GM12891 (cell line): ENCODE measurements around the gene MRPS2.

Experiments used
- POLR2A ChIP-seq: IDR thresholded peaks from 2 replicates; pipeline ENCODE4 v1.6.1; 2011; ENCODE audit warnings: low read depth, low read length, control low read depth
- POLR2AphosphoS5 ChIP-seq: IDR thresholded peaks from 2 replicates; pipeline ENCODE4 v1.6.1; 2011; ENCODE audit warnings: low read depth, low read length, control low read depth

DNA sequence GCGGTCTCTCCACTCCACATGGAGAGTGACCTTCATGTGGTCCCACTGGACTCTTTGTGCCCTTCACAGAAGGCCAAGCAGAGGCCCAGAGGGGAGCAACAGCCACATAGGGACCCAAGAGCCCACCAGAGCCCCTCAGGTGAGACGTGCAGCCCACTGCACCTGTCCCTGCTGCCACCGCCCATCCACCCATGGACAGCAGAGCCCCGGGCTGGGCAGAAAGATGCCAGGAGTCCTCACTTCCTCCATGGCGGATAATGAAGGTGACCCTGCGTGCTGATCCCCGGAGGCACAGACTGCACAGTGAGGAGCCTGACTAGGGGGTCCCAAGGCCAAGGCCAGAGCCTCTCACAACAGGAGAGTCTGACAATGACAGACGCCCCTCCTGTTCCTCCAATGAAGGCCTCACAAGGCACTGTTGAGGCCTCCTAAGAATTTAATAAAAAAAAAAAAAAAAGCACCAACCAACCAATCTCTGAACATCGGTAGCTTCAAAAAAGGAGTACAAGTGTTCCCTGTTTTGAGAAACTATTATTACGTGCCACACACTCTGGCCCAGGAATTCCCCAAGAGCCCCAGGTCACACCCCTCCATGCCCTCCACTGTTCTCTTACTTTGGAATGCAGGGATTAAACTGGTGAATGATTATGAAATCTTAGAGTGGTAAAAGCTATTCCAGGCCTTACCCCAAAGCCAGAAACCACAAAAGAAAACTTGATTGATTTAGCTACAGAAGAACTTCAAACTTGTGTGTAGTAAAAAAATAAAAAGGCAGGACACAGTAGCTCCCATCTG lies 23.7 kb upstream of the MRPS2 start:
- TF ChIP-seq POLR2A, result no peak
- TF ChIP-seq POLR2AphosphoS5, result no peak
